Stomach smooth muscle (tissue), 2 donors: ENCODE data around the gene FHOD1.

ENCODE experiments used
- H3K27ac ChIP-seq: one replicate; pipeline ENCODE4 v1.7.0; 2013; ENCODE audit warnings: mild to moderate bottlenecking, low read length, inconsistent platforms
- H3K27me3 ChIP-seq, 2 donors: one replicate each; pipeline ENCODE4 v1.7.0; 2013; ENCODE audit warnings: low read length in 2 of 2; ENCODE audit not compliant: insufficient read depth in 2 of 2, control insufficient read depth in 1 of 2
- H3K36me3 ChIP-seq, 2 donors: one replicate each; pipeline ENCODE4 v1.7.0; 2013; ENCODE audit warnings: low read length in 2 of 2; ENCODE audit not compliant: control insufficient read depth in 2 of 2, insufficient read depth in 2 of 2
- H3K4me1 ChIP-seq: one replicate; pipeline ENCODE4 v1.7.0; 2013; ENCODE audit warnings: low read length; ENCODE audit not compliant: control insufficient read depth, insufficient read depth
- H3K4me3 ChIP-seq, 2 donors: one replicate each; pipeline ENCODE4 v1.7.0; 2013; ENCODE audit warnings: low read length in 2 of 2
- H3K9ac ChIP-seq, 2 donors: one replicate each; pipeline ENCODE4 v1.7.0; 2013; ENCODE audit warnings: low read length in 2 of 2, mild to moderate bottlenecking in 1 of 2
- H3K9me3 ChIP-seq, 2 donors: one replicate each; pipeline ENCODE4 v1.7.0; 2013; ENCODE audit warnings: low read length in 2 of 2; ENCODE audit not compliant: control insufficient read depth in 2 of 2
- donor health status: healthy.
- donor health status: Pancreatic carcinoma.

Gene FHOD1

DNA sequence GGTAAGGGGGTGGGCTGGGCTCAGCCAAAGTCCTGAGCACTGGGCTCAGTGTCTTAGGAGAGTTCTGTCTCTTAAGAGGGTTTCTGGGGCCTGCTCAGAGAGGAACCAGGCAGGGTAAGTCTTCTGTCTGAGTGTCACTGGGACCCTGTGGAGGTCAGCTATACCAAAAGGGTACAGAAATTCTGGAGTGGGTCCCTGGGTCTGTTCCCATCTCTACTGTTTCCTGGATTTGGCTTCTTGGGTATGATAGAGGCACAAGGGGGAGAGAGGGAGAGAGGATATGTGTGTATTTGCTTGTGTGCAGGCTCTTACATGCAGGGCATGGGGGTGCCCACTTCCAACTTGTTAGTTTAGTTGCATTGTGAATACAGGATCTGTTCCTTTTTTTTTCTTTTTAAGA is 53.7 kb downstream of the FHOD1 start:
- Histone ChIP-seq H3K9ac (peak overlapping the region; percentile 47 to 99), H3K4me3 (peak overlapping the region; percentile 97 to 100), H3K27ac (no peak overlapping the region), H3K4me1 (peaks cover 33% of the 10 kb centered on the region), H3K36me3 (peaks cover 40 to 41% of the 10 kb centered on the region in 2 donors), H3K27me3 (no peaks in the 10 kb centered on the region), H3K9me3 (no peaks in the 10 kb centered on the region)

DNA sequence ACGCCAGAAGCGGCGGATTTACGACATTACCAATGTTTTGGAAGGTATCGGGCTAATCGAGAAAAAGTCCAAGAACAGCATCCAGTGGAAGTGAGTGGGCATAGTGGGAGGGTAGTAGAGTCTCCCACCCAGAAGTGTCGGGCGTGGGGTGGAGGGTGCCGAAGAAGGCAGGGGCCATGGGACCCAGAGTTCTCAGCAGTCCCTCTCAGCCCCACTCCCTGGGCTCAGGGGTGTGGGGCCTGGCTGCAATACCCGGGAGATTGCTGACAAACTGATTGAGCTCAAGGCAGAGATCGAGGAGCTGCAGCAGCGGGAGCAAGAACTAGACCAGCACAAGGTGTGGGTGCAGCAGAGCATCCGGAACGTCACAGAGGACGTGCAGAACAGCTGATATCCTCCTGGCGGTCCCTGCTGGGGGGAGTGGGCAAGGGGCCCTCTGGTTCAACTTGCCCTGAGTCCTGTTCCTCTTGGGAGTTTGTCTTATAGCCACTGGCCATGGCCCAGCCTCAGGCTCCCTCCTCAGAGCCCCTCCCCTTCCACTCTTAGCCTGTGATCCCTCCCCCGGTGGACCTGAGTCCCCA is 54.4 kb downstream of the FHOD1 start:
- peak overlapping the region; percentile 96 to 99 for H3K9ac ChIP-seq
- H3K4me1 ChIP-seq: peaks cover 27% of the 10 kb centered on the region
- no peaks in the 10 kb centered on the region for H3K9me3 ChIP-seq
- no peaks in the 10 kb centered on the region for H3K27me3 ChIP-seq
- H3K4me3 ChIP-seq: peak overlapping the region; percentile 97 to 100
- H3K27ac ChIP-seq: peak overlapping the region; percentile 55
- peaks cover 35 to 41% of the 10 kb centered on the region in 2 donors for H3K36me3 ChIP-seq

DNA sequence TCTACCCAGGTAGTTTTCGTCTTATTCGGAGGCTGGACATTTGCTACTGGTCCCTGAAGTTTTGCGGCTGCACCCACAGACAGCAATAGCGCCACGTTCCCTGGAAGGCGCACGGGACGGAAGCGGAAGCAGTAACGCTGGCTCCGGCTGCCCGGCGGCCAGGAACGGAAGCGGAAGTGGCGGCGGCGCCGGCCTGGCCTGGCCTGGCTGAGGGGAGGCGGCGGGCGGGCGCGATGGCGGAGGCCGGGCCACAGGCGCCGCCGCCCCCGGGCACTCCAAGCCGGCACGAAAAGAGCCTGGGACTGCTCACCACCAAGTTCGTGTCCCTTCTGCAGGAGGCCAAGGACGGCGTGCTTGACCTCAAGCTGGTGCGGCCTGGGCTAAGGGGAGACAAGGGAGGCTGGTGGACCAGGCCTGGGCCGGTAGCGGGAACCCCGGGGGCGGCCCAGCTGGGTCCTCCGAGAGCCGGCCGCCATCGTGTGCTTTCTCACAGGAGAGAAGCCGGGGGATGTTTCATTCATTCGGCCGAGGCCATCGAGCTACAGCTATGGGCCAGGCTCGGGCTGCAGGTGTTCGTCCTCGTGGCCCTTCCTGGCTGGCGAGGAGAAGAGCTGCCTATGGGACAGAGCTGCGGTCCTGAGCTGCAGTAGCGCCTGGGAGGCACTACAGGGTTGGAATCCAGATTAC is 55.1 kb downstream of the FHOD1 start, which contains the start of gene E2F4:
Gene E2F4 (plus strand): TSS at position 161 of the 687 bp plus-strand sequence. CDS start 73 bp downstream, at position 234.
- Histone ChIP-seq H3K36me3 (peaks cover 28 to 35% of the 10 kb centered on the region in 2 donors), H3K4me3 (peak within 1 kb of the TSS; percentile 97 to 100), H3K27me3 (no peaks in the 10 kb centered on the region), H3K9ac (peak within 1 kb of the TSS; percentile 96 to 99), H3K4me1 (peaks cover 27% of the 10 kb centered on the region), H3K9me3 (no peaks in the 10 kb centered on the region), H3K27ac (peak within 1 kb of the TSS; percentile 55)

GRCh38 chr16:67191411-67191994 is 55.8 kb downstream of the FHOD1 start:
- H3K27ac ChIP-seq: no peak overlapping the region
- peak overlapping the region; percentile 49 to 97 for H3K4me3 ChIP-seq
- peaks cover 27% of the 10 kb centered on the region for H3K4me1 ChIP-seq

DNA sequence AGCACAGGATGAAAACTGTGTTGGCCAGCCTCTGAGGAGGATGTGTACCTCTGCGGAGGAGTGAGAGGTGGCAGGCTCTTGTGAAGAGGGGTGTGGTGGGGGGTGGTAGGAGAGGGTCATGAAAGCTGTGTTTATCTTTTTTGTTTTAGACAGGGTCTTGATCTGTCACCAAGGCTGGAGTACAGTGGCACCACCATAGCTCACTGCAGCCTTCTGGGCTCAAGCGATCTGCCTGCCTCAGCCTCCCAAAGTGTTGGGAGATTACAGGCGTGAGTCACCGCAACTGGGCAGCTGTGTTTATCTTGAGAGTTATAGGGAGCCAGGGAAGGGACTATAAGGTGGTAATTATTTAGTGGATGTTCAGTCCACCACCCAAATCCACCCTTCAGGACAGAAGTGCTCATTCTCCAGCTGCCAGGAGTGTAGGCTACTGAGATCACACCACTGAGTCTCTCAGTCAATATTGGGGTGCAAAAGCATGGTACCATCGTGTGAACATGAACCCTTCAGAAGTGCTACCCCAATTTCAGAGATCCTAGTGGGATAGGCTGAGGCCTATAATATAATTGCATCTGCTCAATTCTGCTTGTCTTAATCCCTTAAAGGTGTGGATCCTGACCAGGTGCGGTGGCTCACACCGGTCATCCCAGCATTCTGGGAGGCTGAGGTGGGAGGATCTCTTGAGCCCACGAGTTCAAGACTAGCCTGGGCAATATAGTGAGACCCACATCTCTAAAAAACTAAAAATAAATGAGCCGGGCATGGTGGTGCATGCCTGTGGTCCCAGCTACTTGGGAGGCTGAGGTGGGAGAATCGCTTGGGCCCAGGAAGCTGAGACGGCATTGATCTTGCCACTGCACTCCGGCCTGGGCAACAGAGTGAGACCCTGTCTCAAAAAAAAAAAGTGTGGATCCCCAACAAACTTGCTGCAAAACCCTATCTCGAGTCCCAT is 56.6 kb downstream of the FHOD1 start:
- no peak overlapping the region for H3K4me3 ChIP-seq
- peaks cover 30% of the 10 kb centered on the region for H3K4me1 ChIP-seq
- no peaks in the 10 kb centered on the region for H3K9me3 ChIP-seq
- peak overlapping the region in 1 of 2 donors; percentile 21 for H3K9ac ChIP-seq
- H3K36me3 ChIP-seq: peaks cover 14 to 21% of the 10 kb centered on the region in 2 donors
- no peak overlapping the region for H3K27ac ChIP-seq
- no peaks in the 10 kb centered on the region for H3K27me3 ChIP-seq

More at GRCh38 chr16:67191411-67191994, 55.8 kb downstream of the FHOD1 start:
- peaks cover 21 to 29% of the 10 kb centered on the region in 2 donors for H3K36me3 ChIP-seq
- peak overlapping the region in 1 of 2 donors; percentile 99 for H3K9ac ChIP-seq
- no peaks in the 10 kb centered on the region for H3K27me3 ChIP-seq
- H3K9me3 ChIP-seq: no peaks in the 10 kb centered on the region

GRCh38 chr16:67190041-67190440 is 57.2 kb downstream of the FHOD1 start, which contains the start of gene EXOC3L1:
EXOC3L1 (minus strand) TSS chr16:67190136; CDS start chr16:67189676, 460 bp downstream.
- Histone ChIP-seq H3K27me3 (no peaks in the 10 kb centered on the region), H3K4me3 (no peak within 1 kb of the TSS), H3K4me1 (peaks cover 37% of the 10 kb centered on the region), H3K9me3 (no peaks in the 10 kb centered on the region), H3K9ac (peak within 1 kb of the TSS in 1 of 2 donors; percentile 21), H3K27ac (no peak within 1 kb of the TSS), H3K36me3 (peaks cover 7 to 15% of the 10 kb centered on the region in 2 donors)

GRCh38 chr16:67188798-67189197 is 58.5 kb downstream of the FHOD1 start:
- no peaks in the 10 kb centered on the region for H3K9me3 ChIP-seq
- H3K4me3 ChIP-seq: no peak overlapping the region
- no peak overlapping the region for H3K27ac ChIP-seq
- H3K27me3 ChIP-seq: no peaks in the 10 kb centered on the region
- peaks cover 0 to 5% of the 10 kb centered on the region in 2 donors for H3K36me3 ChIP-seq
- H3K9ac ChIP-seq: no peak overlapping the region
- peaks cover 42% of the 10 kb centered on the region for H3K4me1 ChIP-seq

DNA sequence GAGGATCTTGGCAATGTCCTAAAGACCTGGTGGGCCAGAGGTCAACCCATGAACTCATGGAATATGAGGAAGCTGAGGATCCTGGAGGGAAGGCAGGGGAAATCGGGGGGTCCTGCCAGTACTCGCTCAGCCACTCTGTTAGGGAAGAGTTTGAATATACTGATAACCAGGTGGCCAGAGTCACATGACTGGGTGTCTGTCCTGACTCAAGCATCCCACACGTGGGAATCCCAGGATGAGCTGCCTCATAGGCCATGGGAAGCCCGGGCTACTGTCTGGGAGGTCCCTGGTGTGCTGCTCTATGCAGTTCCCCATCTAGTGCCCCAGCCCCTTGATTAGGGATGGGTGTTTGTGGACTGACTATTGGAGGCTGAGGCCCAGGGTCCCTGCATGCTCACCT is 59.0 kb downstream of the FHOD1 start:
- Histone ChIP-seq H3K9me3 (no peaks in the 10 kb centered on the region), H3K9ac (no peak overlapping the region), H3K4me1 (peaks cover 38% of the 10 kb centered on the region), H3K27ac (no peak overlapping the region), H3K4me3 (no peak overlapping the region), H3K36me3 (peaks cover 0 to under 1% of the 10 kb centered on the region in 2 donors), H3K27me3 (no peaks in the 10 kb centered on the region)

GRCh38 chr16:67187175-67187890 is 59.9 kb downstream of the FHOD1 start:
- H3K4me1 ChIP-seq: peaks cover 38% of the 10 kb centered on the region
- no peak overlapping the region for H3K4me3 ChIP-seq
- H3K9me3 ChIP-seq: no peaks in the 10 kb centered on the region
- H3K27me3 ChIP-seq: no peaks in the 10 kb centered on the region
- H3K36me3 ChIP-seq: no peaks in the 10 kb centered on the region
- H3K27ac ChIP-seq: no peak overlapping the region
- H3K9ac ChIP-seq: no peak overlapping the region
